SHP77 treated with DMSO at 0.1 percent for 48 hours (cell line): ENCODE results near the gene CBY2.
"Not testable (repeated sequence)": the region's sequence is repeated elsewhere in the genome, so short reads cannot be mapped to it uniquely, and the experiment has no call there.

Source experiments
- DNase-seq: peaks from one replicate; lab custom pipeline; 2025; lab: John Stamatoyannopoulos, UW

CBY2 gene, protein sequence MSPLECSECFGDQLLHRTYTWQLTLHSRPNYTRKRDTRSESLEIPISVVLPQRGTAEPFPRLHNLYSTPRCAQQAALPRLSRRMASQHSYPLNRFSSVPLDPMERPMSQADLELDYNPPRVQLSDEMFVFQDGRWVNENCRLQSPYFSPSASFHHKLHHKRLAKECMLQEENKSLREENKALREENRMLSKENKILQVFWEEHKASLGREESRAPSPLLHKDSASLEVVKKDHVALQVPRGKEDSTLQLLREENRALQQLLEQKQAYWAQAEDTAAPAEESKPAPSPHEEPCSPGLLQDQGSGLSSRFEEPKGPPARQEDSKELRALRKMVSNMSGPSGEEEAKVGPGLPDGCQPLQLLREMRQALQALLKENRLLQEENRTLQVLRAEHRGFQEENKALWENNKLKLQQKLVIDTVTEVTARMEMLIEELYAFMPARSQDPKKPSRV

GRCh38 chr13:45702088-45702487 lies at the start of gene CBY2:
Gene CBY2 (plus strand): TSS chr13:45702320. CDS start chr13:45702391, 71 bp downstream.
- no peak for DNase-seq

GRCh38 chr13:45654633-45655349 lies 47.3 kb upstream of the CBY2 start:
- DNase-seq = no peak

DNA sequence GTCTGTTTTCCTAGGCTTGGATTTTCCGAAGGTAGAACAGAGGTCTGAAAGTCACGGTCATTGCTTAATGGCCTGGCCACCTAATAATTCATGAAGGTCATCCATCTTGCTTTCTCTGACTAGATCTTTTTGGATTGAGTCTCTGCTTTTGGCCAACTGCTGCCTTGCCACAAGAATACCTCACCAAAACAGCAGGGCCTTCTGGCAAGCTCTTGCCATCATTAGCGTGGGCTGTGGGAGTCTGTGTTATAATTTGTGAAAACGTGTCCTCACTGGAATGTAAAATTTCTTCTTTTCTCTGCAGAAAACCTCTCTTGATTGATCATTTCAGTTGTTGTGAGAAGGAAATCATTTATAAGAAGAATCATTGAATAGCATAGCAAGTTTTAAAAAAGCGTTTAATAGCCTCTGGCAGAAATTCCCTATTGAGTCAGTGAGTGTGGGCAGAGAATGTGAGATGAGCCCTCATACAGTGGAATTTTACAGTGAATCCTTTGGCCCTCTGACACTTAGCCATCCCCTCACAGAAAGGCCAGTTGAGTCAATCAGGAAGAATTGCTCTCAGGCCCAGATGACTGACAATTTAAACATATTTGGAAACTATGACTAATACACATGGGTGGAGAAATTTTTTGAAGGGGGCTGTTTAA lies 43.4 kb upstream of the CBY2 start:
- no peak for DNase-seq

- DNase-seq = no peak
These were observed 42.6 kb upstream of the CBY2 start for GRCh38 chr13:45659536-45659935.

GRCh38 chr13:45660458-45660857 lies 41.7 kb upstream of the CBY2 start:
- DNase-seq = not testable (repeated sequence)

DNA sequence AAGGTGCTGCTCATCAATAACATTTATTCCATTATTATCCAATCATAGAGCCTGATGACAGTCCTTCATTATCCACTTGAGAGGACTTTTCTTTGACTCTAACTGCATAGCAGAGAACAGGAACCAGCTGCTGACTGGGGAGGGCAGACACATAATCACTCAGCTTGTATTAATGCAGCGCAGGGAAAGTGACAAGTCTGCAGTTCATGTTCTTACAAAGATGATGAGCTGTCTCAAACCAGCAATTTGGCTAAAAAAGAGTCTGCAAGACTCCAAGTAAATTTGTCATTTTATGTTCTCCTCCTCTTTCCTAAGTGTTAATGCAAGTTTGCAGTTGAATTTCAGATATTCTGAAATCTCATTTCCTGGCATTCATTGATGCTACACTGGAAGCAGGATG lies 40.0 kb upstream of the CBY2 start:
- no peak for DNase-seq

DNA sequence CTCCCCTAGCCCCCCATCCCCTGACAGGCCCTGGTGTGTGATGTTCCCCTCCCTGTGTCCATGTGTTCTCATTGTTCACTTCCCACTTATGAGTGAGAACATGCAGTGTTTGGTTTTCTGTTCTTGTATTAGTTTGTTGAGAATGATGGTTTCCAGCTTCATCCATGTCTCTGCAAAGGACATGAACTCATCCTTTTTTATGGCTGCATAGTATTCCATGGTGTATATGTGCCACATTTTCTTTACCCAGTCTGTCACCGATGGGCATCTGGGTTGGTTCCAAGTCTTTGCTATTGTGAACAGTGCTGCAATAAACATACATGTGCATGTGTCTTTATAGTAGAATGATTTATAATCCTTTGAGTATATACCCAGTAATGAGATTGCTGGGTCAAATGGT lies 39.2 kb upstream of the CBY2 start:
- not testable (repeated sequence) for DNase-seq

DNA sequence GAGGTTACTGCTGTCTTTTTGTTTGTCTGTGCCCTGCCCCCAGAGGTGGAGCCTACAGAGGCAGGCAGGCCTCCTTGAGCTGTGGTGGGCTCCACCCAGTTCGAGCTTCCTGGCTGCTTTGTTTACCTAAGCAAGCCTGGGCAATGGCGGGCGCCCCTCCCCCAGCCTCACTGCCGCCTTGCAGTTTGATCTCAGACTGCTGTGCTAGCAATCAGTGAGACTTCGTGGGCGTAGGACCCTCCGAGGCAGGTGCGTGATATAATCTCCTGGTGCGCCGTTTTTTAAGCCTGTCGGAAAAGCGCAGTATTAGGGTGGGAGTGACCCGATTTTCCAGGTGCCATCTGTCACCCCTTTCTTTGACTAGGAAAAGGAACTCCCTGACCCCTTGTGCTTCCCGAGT lies 32.5 kb upstream of the CBY2 start:
- not testable (repeated sequence) for DNase-seq

- no peak for DNase-seq
These were observed 31.8 kb upstream of the CBY2 start for GRCh38 chr13:45670189-45670885.

DNA sequence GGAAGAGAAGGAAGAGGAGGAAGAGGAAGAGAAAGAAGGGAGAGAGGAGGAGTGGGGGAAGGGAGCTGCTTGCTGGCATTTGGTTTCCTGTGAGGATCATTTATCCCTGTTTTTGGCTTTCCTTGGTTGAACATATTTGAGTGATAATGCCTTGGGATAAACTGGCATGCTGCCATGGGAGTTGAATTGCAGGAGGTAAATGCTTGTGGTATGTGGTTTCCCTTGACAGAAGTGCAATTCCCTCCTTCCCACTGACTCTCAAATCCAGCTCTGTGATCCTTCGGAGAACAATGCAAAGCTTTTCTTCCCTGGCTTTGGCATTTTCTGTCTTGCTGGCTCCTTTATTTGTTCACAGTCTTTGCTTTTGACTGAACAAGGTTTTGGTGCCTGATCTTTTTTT lies 27.2 kb upstream of the CBY2 start:
- no peak for DNase-seq

DNA sequence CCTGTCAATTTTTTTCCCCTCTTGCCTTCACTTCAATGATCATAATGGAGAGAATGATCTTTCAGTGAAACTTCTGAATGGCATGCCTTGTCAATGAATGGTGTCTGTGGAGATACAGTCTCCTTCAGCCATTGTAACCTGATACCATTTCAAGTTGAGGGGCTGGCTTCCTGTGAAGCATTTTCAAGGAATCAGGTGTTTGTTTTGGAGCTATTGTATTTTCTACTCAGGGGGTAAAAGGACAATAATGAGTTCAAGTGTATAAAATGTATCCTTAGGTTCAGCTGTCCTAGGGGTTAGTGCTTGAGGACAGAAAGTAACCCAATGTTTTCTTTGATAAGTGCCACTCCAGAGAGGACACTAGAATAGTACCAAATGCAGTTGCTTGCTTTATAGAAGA lies 23.8 kb upstream of the CBY2 start:
- no peak for DNase-seq

DNA sequence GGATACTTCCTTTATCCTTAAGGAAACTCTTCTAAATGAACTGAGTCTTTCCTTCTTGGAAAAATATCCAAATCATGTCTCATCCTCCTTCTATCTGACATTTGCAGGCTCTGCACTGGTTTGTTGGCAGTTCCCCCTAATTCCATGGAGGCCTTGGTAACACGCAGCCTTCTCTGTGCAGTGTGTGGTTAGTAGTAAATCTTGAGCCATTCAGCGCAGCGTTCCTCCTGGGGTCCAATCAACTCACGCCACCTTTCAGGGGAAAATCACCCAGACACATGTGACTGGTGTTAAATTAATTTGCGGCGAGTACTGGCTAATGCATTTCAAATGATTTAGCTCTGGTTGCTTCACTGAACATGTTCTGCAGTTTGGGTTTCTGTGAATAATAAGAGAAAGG lies 21.0 kb upstream of the CBY2 start:
- DNase-seq = no peak

DNA sequence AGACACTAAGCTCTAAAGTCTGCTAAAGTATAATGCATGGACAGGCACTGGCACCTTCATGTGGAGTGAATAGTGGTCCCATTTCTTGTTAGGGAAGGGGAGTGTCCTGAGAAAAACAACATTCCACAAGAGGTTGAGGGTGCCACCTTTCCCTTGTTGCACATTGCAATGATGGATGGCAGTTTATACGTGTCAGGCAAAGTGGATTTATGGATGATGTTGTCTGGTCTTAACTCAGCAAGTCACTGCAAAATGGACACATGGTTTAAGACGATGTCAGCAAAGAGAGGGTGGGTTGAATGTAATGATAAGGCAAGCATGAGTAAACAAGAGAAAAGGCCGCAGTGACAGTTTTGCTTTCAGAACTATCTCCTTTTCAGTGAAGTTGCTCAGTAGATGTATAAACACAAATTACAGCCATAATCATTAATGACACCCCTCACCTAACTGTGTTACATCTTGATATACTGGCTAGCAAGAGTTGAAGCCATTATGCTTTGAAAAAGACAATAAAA lies 19.6 kb upstream of the CBY2 start:
- DNase-seq = no peak

GRCh38 chr13:45683701-45684100 lies 18.4 kb upstream of the CBY2 start:
- DNase-seq = no peak

- no peak for DNase-seq
These were observed 13.5 kb upstream of the CBY2 start for GRCh38 chr13:45688577-45688976.

DNA sequence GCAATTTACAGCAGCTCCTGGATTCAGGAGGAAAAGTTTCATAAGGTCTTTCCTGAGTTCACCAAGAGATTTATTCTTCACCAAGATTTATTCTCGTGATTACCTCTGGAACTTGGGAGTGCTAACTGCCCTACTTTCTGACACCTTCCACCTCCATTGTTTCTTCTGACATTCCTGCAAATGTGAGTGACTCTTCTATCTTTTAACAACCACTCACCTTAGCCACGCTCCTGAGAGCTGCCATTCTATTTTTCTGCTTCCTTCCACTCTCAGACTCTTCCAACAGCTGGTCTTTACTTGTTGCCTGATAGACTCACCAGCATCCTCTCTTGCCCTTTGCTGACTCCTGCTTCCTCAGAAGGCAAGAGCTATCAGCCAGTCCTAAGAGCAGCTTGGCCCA lies 11.5 kb upstream of the CBY2 start:
- DNase-seq = no peak

DNA sequence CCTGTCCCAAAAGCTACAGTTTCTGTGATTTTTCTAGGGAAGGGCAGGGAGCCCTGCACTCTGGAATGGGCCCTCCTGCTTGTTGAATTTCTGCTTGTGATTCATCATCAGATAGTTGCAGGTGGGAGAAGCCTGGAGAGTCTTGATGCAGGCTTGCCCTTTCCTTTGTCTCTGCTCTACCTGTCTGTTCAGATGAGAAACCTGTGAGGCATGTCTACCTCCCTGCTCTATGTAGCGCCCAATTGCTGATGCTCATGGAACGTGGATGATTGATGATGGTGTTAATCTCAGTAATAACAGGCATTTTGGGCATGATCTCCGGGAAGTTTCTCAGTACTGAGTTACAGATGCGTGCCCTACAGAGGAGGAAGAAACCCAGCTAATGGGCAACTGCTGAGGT lies 10.9 kb upstream of the CBY2 start:
- DNase-seq = no peak

GRCh38 chr13:45691667-45692066 lies 10.5 kb upstream of the CBY2 start:
- DNase-seq = no peak

- no peak for DNase-seq
These were observed 6.9 kb upstream of the CBY2 start for GRCh38 chr13:45695198-45695730.

GRCh38 chr13:45696610-45697226 lies 5.4 kb upstream of the CBY2 start:
- DNase-seq = no peak
